Stimulated activated CD4-positive, alpha-beta T cell treated with anti-CD3 and anti-CD28 coated beads, TNF-alpha, amount 100 ng/mL, for 1 hour (primary cell): ENCODE measurements around the gene EBLN1.

Source experiments
- DNase-seq, 3 donors: peaks; one replicate each; pipeline ENCODE4 v3.0.0-alpha.2; 2020; ENCODE audit warnings: low read depth in 3 of 3, low spot score in 1 of 3

The EBLN1 gene

GRCh38 chr10:22217842-22218241 is at the start of gene EBLN1:
EBLN1 (minus strand) TSS chr10:22218015; CDS start chr10:22209983, 8,032 bp downstream.
- DNase-seq = no peak

- DNase-seq = no peak
Observed at GRCh38 chr10:22265839-22266537, 48.2 kb upstream of the EBLN1 start.

DNA sequence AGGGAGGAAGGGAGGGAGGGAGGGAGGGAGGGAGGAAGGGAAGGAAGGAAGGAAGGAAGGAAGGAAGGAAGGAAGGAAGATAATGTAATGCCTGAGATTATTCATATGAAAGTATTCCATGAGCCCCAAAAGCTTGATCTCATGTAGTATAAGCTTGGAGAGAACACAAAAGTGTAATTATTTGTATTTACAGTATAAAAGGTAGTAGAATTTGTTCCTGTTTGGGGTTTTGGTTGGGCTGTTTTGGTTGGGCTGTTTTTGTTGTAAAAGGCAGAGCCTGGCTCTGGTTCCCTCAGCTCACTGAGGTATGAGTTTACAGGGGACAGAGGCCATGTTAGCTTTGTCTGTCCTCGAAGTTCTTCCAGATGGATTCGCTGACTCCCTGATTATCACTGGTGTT is 45.3 kb upstream of the EBLN1 start:
- no peak for DNase-seq

GRCh38 chr10:22259280-22259679 is 41.5 kb upstream of the EBLN1 start:
- DNase-seq = no peak

GRCh38 chr10:22258471-22258870 is 40.7 kb upstream of the EBLN1 start:
- no peak for DNase-seq

- peak in 1 of 3 donors; percentile 33 for DNase-seq
Observed at GRCh38 chr10:22253580-22253882, 35.7 kb upstream of the EBLN1 start.

DNA sequence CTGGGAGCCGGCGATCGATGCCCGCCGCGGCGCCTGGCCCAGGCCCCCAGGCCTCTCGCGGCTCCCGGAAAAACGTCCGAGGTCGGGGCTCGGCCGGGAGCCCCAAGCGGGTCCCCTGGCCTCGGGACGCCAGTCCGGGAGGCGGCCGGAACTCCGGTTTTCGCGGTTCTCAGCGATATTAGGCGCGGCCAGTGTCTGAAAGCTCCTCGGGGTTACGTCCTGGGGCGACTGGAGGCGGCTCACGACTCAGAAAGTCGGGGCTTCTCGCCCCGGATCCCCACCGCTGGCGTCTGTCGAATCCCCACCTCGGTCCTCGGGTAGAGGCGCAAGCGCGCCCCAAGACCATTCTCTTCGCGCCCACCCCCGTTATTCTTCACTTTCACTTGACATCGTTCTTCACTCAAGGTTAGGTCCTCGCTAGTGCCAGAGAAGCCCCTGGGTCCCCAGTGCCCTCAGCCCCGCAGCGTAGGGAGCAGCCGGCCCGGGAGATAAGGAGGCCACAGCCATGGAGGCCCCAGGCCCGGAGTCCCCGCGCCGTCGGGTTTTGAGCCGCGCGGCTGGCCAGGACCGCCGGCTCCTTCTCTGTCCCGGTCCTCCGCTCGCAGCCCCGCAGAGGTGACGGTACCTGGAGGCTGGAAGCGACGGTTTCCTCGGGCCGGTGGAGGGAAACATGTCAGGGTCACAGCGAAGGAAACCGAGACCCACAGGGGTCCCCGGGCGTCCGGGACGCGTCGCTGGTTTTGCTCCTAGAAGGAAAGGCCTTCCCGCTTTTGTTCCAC is 35.2 kb upstream of the EBLN1 start:
- DNase-seq = peak in 1 of 3 donors; percentile 36

DNA sequence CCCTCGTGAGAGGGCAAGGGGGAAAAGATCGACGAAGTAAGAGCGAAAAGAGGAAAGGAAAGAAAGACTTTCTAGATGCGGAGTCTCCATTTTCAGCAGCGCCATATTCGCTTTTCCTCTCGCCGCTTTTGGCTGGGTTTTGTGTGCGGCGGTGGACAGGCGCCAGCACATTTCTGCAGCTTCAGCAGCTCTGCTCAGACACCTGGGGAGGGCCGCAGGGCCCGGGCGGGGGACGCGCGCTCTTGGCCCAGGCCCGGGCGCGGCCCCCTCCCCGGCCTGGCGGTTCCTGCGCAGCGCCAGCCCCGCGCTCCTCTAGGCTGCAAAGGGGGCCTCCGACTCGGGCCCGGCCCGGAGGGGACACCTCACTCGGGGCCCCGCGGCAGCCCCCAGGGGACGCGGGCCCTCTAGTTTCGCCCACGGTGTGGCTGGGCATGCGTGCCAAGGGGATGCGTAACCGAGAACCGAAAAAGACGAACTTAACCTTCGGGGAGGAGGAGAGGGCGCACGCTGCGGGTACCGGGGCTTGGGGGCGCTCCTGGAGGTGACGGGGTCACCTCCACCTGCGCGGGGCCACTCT is 34.5 kb upstream of the EBLN1 start:
- peak in 1 of 3 donors; percentile 56 for DNase-seq

- peak in 2 of 3 donors; percentile 43 to 52 for DNase-seq
Observed at GRCh38 chr10:22251751-22252223, 34.0 kb upstream of the EBLN1 start.

GRCh38 chr10:22250897-22251660 is 33.3 kb upstream of the EBLN1 start:
- no peak for DNase-seq

GRCh38 chr10:22247636-22248035 is 29.8 kb upstream of the EBLN1 start:
- DNase-seq = no peak

DNA sequence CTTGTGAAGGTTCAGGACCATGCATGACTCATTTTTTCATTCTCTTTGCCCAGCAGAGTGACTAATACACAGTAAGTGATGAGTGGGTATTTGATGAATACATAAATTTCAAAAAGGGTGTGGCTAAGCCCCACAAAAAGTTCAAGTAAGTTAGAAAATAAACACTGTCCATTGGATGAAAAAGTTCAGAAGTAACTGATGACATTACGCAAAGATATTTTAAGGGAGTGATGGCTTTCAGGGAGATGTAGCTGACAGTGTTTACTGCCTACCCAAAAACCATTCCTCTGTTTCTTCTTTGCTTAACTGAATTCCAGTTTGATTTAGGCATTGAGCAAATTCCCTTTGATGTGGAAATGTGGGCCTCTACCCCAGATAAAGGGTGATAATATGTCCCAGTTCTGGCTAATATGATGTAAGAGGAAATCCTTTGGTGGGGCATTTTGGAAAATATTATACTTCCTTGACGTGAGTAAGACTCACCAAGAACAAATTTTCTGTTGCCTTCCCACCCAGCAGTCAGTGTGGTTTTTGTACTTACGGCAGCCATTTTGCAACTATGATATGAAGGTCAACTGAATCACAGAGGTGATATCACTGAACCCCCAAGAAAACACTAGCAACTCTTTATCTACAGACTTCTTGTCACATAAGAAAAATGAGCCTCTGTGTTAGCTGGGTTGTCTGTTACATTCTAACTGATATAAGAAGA is 29.0 kb upstream of the EBLN1 start:
- no peak for DNase-seq

GRCh38 chr10:22245567-22245966 is 27.8 kb upstream of the EBLN1 start:
- no peak for DNase-seq

DNA sequence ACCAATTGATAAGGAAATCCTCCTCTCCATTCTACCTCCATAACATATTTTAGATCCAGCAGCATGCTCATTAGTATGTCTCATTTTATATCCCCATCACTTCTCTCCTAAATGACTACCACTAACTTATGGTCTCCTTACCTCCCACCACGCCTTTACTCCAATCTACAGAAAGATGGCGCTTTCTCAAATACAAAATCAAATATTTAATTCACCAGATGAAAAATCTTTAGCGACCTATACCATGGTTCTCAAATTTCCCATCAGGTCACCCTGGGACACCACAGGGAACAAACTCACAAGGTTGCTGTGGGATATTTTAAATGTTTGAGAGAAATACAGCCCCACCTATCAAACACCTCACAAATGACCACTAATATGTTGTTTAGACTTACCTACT is 27.0 kb upstream of the EBLN1 start:
- no peak for DNase-seq

GRCh38 chr10:22244001-22244400 is 26.2 kb upstream of the EBLN1 start:
- DNase-seq = no peak

- DNase-seq = no peak
Observed at GRCh38 chr10:22243321-22243720, 25.5 kb upstream of the EBLN1 start.

DNA sequence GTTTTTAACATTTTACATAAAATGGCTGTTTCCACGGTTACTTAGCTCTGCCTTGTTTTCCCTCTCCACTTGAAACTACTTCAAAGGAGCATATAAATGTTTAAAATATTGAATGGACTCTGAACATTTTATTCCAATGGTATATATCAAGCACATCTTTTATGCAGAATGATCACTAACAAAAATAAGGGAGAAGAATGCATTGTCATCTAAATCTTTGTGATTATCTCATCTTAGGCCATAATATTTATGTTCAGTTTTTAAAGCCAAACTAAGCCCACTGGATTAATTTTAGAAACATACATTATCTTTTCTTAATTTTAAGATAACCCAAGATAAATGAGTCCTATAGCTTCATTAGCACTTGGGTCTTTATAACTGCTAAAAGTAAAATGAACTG is 13.4 kb upstream of the EBLN1 start:
- DNase-seq = no peak

DNA sequence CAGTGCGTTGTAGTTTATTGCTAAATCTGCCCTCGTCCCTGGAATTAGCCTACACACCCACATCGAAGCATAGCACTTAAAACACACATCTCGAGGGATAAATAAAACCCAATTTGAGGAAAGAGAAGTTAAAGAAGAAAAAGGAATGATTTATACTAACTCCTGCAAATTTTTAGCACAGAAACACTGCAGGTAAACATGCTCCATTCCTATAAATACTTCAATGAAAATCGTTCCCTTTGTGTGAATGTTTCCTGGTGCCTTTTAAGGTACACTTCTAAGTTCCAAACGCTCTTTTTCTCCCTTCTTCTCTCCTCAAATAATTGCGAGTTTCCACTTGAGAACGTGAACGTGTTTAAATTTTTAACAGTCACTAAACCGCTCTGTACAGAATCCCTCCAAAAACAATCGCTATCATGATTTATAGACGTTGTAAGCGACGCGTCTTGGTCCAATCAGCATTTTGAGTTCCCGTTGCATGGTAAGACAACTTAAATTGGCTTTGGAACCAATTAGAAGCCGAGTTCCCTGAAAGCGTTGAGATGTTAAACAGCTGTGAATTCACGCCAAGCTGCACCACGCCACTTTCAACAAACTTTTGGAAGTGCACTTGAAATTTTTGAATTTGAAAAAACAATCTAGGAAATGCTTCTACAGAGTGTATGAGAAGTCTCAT is 12.5 kb upstream of the EBLN1 start:
- DNase-seq = no peak

DNA sequence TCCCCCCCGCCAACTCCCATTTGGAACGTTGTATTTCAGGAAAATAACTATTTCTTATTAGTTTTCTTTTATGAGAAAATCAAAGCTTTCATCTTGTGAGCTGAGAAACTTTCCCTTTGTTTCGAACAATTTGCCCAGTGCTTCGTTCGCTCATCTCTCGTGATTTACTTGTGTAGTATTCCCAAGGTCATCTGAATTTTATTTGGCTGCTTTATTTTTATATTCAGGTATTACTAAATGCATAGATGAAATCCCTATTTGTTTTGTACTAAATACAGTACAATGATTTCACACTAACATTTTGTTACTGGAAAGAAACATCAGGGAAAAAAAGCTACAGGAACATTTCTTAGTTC is 12.0 kb upstream of the EBLN1 start:
- DNase-seq = no peak
